ENCODE measurements around the gene CCDC85B.

The CCDC85B gene

GRCh38 chr11:65857853-65858680 is 32.4 kb upstream of the CCDC85B start, which contains the start of gene CFL1:
CFL1 (minus strand) TSS chr11:65858180; CDS start chr11:65858099, 81 bp downstream.
- peak; percentile 92 to 97 (median 96) for DNase-seq

- DNase-seq, result no peak
Measured at GRCh38 chr11:65858681-65859087, 31.8 kb upstream of the CCDC85B start.

GRCh38 chr11:65859095-65859811 is 31.2 kb upstream of the CCDC85B start:
- DNase-seq, result peak; percentile 86 to 97 (median 90)

GRCh38 chr11:65859812-65860277 is 30.6 kb upstream of the CCDC85B start:
- DNase-seq, result peak in 2 of 6 experiments; percentile 51 to 70

- DNase-seq, result peak; percentile 88 to 96 (median 93)
Measured at GRCh38 chr11:65860278-65861164, 30.0 kb upstream of the CCDC85B start, which contains the start of gene MUS81. MUS81 (plus strand) TSS chr11:65860433; CDS start chr11:65860754, 321 bp downstream.

- no peak for DNase-seq
Measured at GRCh38 chr11:65861165-65861505, 29.3 kb upstream of the CCDC85B start.

GRCh38 chr11:65861533-65862183 is 28.8 kb upstream of the CCDC85B start:
- DNase-seq, result no peak

GRCh38 chr11:65862191-65862735 is 28.2 kb upstream of the CCDC85B start:
- no peak for DNase-seq

GRCh38 chr11:65862941-65863888 is 27.3 kb upstream of the CCDC85B start:
- DNase-seq, result no peak

- no peak for DNase-seq
Measured at GRCh38 chr11:65863889-65864705, 26.4 kb upstream of the CCDC85B start.

- DNase-seq, result no peak
Measured at GRCh38 chr11:65864706-65865471, 25.6 kb upstream of the CCDC85B start.

GRCh38 chr11:65865550-65866172 is 24.8 kb upstream of the CCDC85B start:
- no peak for DNase-seq

GRCh38 chr11:65866509-65867283 is 23.8 kb upstream of the CCDC85B start:
- no peak for DNase-seq

GRCh38 chr11:65867284-65868071 is 23.0 kb upstream of the CCDC85B start:
- DNase-seq, result no peak

- peak in 4 of 6 experiments; percentile 11 to 29 (median 24) for DNase-seq
Measured at GRCh38 chr11:65868076-65868667, 22.3 kb upstream of the CCDC85B start.

- DNase-seq, result no peak
Measured at GRCh38 chr11:65868907-65869306, 21.6 kb upstream of the CCDC85B start.

All from stimulated activated naive CD4-positive, alpha-beta T cell (primary cell).